HT-29 (cell line): Measurements from ENCODE around the gene PPHLN1. TPM values are rescaled to one million over a fixed set of nuclear protein-coding genes. Genes with fewer than 3 reads are reported as not detected.

Experiments
- DNase-seq: peaks from one replicate; pipeline ENCODE4 v3.0.0-alpha.2; 2015; ENCODE audit warnings: low spot score
- total RNA-seq: library from RNA; depleted of rRNA; stranded (reverse); fragments of >200 nt; shearing (Covaris generic); gene quantifications from 2 replicates; pipeline ENCODE4 v1.2.3, GENCODE V29; 2014

The PPHLN1 gene
- total RNA-seq, 1 experiment from 2014 or later, result 45.1 TPM

- no peak for DNase-seq
Measured at GRCh38 chr12:42442311-42442759, 116.4 kb downstream of the PPHLN1 start.

- DNase-seq, result no peak
Measured at GRCh38 chr12:42442888-42443287, 116.9 kb downstream of the PPHLN1 start.

GRCh38 chr12:42444192-42444943 is 118.4 kb downstream of the PPHLN1 start:
- no peak for DNase-seq

- DNase-seq, result no peak
Measured at GRCh38 chr12:42445891-42446290, 119.9 kb downstream of the PPHLN1 start.

GRCh38 chr12:42446761-42447160 is 120.8 kb downstream of the PPHLN1 start:
- DNase-seq, result no peak

GRCh38 chr12:42447371-42447786 is 121.4 kb downstream of the PPHLN1 start:
- no peak for DNase-seq

- DNase-seq, result no peak
Measured at GRCh38 chr12:42448841-42449240, 122.9 kb downstream of the PPHLN1 start.

GRCh38 chr12:42450248-42450647 is 124.3 kb downstream of the PPHLN1 start:
- no peak for DNase-seq

- DNase-seq, result no peak
Measured at GRCh38 chr12:42458575-42458974, 132.6 kb downstream of the PPHLN1 start.

GRCh38 chr12:42459336-42459847 is 133.4 kb downstream of the PPHLN1 start:
- no peak for DNase-seq

- DNase-seq, result no peak
Measured at GRCh38 chr12:42462486-42462885, 136.5 kb downstream of the PPHLN1 start.

GRCh38 chr12:42463671-42464070 is 137.7 kb downstream of the PPHLN1 start:
- DNase-seq, result no peak

- no peak for DNase-seq
Measured at GRCh38 chr12:42468341-42468821, 142.4 kb downstream of the PPHLN1 start.

- DNase-seq, result no peak
Measured at GRCh38 chr12:42468921-42469320, 143.0 kb downstream of the PPHLN1 start.

GRCh38 chr12:42469355-42470175 is 143.6 kb downstream of the PPHLN1 start:
- no peak for DNase-seq

GRCh38 chr12:42472376-42472775 is 146.4 kb downstream of the PPHLN1 start:
- no peak for DNase-seq

GRCh38 chr12:42473130-42473529 is 147.2 kb downstream of the PPHLN1 start:
- no peak for DNase-seq

- DNase-seq, result no peak
Measured at GRCh38 chr12:42473561-42473960, 147.6 kb downstream of the PPHLN1 start.

- peak; percentile 24 for DNase-seq
Measured at GRCh38 chr12:42474391-42474790, 148.4 kb downstream of the PPHLN1 start.

- no peak for DNase-seq
Measured at GRCh38 chr12:42475106-42475505, 149.1 kb downstream of the PPHLN1 start.

GRCh38 chr12:42477941-42478340 is 152.0 kb downstream of the PPHLN1 start:
- DNase-seq, result no peak

- no peak for DNase-seq
Measured at GRCh38 chr12:42481368-42481767, 155.4 kb downstream of the PPHLN1 start.
